Skeletal muscle cell (primary cell): ENCODE data around the gene TGM2.

ENCODE experiments used
- DNase-seq: peaks from one replicate; pipeline ENCODE4 v3.0.0-alpha.2; 2010; ENCODE audit warnings: low read depth
- H3K4me3 ChIP-seq: 2 replicates; pipeline ENCODE4 v1.5.1; 2011; ENCODE audit warnings: low read depth, mild to moderate bottlenecking, control low read depth, low read length, moderate library complexity

Gene TGM2

DNA sequence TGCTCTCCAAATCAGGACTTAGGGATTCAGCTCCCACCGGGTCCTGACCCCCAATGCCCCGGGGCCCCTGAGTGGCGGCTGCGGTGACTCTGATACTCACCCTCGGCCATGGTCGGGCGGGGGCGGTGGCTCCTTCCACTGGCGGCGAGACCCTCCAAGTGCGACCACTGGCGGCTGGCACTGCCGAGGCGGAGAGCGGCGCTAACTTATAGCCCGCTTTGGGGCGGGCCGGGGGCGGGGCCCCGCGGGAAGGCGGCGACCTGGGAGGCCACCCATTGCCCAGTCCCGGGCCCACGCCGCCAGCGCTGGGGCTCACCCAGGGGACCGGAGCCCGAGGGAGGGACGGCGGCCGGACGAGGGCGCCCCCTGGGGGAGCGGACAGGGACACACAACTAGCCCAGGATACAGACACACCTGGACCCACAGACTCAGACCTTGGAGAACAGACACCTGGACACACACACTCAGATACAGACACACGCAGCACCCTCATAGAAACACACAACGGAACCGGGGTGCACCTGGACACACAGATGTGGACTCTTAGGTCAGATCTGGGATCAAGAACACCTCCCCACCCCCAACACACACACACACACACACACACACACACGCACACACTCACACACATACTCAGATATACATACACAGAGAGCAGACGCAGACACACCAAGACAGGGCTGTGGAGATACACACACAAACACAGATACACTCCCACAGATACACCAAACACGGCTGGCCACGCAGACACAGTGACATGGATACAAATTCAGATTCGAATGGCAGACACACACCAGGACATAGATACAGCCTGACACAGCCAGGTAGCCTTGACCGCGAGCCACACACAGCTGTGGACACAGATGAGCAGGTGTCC lies at the start of gene TGM2:
TSS of gene TGM2 (minus strand) at position 182 of the 877 bp plus-strand sequence. CDS start at position 110, 72 bp downstream.
- DNase-seq = no peak
- H3K4me3 ChIP-seq = peak within 1 kb of the TSS; percentile 43

DNA sequence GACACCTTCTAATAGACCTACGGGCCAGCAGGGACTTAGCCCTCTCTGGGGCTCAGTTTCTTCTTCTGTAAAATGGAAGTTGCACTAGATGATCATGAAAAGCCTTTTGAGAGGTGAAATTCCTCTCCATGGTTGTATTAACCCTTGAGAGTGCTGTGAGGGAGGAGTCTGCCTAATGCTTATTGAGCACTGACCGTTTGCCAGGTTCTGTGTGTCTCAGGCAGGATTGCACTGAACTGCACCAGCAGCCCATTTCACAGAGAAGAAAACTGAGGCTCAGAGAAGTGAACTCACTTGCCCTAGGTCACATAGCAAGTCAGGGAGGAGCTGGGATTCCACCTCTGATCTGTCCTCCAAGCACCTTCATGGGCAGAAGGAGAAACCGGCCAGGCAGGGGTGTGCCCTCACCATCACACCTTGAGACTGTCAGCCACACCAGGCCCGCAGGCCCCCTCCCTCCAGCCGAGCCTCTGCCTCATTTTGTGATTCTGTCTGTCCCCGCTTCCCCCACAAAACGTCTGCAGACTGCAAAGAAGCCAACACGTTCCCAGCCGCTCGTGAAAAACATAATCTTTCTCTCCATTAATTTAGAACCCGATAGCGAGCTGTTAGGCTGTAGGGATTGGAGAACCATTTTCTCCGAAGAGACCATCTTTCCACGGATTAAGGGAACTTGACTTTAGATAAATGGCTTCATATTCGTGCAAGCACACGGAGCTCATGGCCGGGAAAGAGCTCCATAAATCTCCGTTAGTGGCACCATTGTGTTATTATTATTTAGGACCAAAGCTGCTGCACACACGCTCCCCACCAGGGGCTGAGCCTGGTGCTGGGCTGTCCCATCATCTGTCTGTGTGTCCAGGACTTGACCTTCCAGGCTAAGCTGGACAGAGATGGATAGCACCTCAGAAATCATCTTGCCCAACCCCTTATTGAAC lies 49.5 kb upstream of the TGM2 start:
- no peak for DNase-seq
- no peak overlapping the region for H3K4me3 ChIP-seq

DNA sequence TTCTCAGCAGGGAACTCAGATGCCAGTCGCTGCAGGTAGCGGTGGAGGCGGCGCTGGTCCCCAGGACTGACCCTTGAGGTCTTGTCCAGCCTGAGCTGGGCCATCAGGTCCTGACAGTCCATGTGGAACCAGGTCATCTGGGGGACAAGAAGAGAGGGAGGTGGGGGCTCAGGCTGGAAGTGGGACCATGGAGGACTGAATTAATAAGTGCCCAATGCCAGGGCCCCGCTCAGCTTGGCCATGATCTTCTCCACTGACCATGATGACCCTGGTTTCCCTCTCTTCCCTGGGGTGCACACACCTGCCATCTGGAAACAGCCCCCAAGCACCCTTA lies 48.5 kb upstream of the TGM2 start:
- H3K4me3 ChIP-seq = no peak overlapping the region
- DNase-seq = no peak

DNA sequence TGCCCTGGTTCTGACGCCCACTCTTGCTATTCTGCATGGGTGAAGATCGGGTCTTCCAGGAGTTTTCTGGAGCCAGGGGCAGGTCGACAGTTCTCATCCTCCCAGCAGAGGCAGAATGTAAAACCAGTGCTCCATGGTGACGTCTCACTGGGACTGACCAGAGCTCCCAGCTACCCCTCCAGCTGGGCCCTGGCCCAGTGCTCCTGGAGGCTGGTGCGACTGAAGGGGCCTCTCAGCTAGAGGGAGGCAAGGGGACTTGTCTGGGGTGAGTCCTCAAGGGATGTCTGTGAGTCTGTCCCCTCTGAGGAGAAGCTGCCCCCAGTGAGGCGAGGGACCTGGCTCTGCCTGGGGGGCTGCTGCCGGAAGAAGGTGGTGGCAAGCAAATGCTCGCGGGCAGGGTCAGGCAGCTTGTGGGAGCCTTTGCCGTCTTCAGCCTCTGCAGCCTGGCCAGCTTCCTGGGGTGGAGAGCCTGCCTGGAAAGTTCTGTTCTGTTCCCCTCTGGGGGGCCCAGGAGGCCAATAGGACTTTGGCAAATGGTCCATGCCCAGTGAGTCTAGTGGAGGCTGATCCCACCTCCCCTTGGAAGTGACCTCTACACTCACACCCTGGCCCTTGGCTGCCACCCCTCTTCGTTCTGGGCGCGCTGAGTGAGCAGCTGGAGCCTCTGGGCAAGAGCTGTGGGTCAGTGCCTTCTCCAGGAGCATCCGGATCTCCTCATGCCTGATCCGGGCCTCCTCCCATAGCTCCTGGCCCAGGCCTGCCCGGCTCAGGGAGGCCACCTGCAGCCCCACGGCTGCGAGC lies 47.9 kb upstream of the TGM2 start:
- no peak overlapping the region for H3K4me3 ChIP-seq
- no peak for DNase-seq

DNA sequence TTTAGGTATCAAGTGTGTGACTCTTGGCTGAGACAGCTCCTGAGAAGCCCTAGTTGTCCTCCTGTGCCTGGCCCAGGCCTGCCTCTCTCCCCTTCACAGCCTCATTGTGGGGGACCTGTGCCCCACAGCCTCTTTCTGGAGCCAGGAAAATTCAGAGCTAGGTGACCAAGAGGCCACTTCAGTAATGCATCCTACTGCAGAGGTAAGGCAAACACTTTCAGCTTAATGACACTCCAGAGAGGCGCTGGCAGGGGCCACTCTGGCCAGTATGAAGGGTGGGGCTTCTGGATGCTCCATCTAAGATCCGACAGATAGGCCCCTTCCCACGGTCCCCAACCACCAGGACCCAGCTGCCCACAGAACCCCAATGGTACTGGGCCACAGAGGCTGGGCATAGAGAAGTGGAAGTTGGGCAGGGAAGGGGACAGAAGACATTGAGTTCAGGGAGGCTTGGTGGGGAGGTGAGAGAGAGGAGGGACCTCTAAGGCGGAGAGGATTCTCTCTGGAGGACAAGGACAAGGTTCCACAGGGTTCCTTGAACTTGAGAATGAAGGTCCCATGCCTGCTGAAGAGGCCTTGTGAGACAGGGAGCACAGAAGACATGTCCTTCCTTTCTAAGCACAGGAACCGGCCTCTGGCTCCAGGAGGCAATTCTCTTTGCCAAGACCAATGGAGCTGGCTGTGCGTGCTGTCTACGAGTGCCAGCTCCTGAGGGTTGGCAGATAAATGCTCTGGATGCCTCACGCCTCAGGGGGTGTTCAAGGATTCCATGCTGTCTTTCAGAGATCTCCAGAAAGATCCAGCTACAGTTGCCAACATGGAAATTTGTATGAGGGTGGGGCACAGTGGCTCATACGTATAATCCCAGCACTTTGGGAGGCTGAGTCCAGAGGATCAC lies 46.4 kb upstream of the TGM2 start:
- H3K4me3 ChIP-seq = no peak overlapping the region
- DNase-seq = no peak

DNA sequence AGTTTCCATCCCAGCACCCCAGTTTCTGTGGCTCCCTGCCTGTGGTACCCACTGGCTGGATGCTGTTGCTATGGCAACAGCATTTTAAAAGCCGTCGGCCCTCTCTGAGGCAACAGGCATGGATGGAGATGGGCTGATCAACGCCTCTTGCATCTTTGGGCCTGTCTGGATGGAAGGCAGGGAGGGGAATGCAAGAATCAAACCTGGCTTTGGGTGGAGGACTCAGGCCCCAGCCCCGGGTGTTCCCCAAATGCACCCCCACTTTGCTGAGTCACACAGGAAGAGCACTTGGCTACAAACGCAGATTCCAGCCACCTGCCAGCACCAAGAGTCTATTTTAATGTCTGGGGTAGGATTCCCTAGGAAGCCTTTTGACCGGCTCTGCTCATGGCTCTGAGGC lies 45.7 kb upstream of the TGM2 start:
- no peak for DNase-seq
- no peak overlapping the region for H3K4me3 ChIP-seq

DNA sequence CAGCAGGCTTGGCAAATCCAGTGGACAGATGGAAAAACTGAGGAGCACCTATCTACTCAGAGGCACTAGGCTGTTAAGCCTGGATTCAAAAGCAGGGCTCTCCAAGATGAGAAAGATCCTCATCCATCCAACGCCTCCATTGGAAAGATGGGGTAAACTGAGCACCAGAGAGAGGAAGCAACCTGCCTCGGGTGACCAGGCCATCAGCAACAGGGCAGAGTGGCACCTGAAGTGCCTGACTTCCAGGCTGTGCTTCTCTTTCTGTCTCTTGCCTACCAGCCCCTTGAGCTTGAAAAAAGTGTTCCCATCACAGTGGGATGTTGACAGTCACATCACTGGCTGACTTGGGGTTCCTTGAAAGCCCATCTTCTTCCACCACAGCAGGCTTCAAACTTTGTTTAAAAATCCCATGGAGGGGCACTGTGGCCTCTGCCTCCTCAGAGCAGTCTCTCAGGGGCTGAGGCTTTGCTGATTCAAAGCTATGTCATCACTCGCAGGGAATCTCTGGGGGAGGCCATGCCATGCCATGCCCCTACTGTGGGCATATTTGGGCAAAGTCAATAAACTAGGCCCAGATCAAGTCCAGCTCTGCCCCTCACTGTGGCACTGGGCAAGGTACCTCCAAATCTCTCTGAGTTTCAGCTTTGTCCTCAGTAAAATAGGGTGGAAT lies 44.8 kb upstream of the TGM2 start:
- no peak overlapping the region for H3K4me3 ChIP-seq
- DNase-seq = no peak

DNA sequence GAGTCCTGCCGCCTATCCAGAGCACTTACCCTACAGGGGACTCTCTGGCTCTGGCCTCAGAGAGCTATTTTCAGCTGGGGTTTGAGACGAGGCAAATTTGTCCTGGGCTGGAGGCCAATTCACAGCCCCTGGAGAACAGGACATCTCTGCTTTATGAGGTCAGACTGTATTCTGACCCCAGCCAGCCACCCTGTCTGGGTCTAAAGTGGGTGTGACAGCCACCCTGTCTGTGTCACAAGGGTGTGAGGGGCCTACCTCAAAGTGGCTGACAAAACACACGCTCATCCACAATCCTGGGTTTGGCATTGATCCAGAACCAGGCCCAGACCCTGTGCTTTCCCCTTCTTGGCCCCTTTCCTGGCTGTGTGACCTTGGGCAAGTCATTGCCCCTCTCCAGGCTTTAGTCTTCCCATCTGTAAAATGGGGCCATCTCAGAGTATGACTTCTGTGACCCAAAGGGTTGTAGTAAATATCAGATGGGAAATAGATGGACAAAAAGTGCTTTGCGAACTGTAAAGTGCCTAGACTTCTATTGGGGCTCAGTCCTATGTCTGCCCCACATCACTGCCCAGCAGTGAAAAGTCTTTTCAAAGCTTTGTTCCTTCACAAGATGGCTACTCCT lies 44.1 kb upstream of the TGM2 start:
- no peak for DNase-seq
- H3K4me3 ChIP-seq = no peak overlapping the region

DNA sequence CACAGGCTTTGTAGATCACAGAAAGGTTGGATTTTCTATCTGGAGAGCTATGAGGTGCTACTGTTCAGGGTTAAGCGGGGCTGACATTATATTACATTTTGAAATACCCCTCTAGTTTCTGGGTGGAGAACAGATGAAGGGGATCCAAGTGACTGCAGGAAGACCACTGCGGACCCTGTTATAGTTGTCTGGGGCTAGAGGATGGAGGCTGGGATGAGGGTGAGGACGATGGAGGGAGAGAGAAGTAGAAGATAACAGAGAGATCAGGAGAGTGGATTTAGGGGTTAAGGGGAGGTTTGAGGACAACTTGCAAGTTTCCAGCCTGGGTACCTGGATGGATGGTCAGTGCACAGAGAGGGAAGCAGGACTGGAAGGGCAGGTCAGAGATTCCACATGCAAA lies 43.5 kb upstream of the TGM2 start:
- no peak overlapping the region for H3K4me3 ChIP-seq
- DNase-seq = no peak

DNA sequence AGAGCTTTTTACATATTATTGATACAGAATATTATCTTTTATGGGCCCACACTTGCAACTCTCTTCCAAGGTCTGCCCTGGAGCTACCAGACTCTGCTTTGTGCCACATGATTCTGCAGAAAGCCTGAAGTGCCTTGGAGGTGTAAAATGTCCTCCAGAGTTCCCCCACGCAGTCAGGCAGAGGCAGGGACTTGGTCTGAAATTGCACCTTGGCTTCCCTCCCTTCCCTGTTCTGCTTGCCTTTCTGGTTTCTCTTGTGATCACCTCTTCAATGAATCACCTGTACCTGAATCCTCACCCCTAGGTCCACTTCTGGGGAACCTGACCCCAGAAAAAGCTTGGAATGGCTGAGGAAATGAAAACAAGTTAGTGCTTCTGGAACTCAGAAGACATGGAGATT lies 43.0 kb upstream of the TGM2 start:
- no peak overlapping the region for H3K4me3 ChIP-seq

DNA sequence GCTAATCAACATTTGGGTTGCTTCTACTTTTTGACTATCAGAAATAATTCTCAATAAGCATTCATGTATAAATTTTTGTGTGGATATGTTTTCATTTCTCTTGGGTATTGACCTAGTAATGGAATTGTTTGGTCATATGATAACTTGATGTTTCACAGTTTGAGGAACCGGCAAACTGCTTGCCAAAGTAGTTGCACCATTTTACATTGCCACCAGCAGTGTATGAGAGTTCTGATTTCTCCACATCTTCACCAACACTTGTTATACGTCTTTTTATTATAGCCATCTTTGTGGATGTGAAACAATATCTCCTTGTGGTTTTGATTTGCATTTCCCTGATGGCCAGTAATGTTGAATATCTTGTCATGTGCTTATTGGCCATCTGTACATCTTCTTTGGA lies 42.6 kb upstream of the TGM2 start:
- H3K4me3 ChIP-seq = no peak overlapping the region
- DNase-seq = no peak

More for the DNA sequence above, 43.0 kb upstream of the TGM2 start:
- no peak for DNase-seq

DNA sequence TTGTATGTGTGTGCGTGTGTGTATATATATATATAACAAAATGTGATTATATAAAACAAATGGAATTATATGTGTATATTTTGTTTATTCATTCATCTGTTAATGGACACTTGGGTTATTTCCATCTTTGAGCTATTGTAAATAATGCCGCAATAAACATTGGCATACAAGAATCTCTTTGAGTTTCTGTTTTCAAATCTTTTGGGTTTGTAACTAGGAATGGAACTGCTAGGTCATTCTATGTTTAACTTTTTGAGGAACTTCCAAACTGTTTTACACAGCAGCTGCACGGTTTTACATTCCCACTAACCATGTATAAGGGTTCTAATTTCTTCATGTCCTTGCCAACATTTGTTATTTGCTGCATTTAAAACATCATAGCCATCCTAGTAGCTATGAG lies 39.9 kb upstream of the TGM2 start:
- H3K4me3 ChIP-seq = no peak overlapping the region
- DNase-seq = no peak

DNA sequence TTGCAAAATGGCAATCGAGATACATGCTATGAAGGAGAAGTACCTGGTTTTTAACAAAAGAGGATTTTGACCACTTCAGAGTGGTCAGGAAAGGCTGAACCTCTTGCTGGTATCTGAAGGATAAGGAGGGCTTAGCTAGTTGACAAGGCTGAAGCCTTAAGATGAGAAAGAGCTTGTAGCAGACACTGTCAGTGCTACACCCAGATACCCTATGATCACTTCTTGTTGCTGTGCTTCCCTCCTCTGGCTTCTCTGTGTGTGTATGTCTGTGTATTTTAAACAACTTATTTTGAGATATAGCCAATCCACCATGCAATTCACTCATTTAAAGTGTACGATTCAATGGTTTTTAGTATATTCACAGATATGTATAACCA lies 38.9 kb upstream of the TGM2 start:
- no peak for DNase-seq
- H3K4me3 ChIP-seq = no peak overlapping the region

DNA sequence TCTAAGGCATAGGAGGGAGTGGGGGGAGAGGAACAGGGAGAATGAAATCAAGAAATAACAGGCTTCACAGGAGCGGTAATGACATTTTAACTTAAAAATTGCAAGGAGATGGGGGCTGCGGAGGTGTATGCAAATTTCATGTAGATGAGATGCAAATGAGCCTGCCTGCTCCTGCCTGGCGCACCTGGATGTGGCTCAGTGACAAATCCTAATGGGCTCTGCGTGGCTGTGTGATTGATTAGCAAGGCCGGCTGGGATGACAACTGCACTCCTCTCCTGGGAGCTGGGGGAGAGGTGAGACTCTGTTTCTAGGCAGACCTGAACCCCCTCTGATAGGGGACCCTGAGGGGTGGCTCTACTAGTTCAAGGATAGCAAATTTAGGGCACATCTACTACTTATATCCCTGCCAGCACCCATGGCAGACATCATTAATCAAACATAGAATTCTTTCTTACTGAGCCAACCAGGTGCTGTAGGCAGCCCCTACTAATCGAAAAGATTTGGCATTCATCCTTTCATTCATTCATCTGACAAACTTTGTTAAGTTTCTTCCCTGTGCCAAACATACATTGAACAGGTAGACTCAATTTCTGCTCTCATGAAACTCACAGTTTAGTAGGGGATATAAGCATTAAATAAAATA lies 38.4 kb upstream of the TGM2 start:
- no peak for DNase-seq
- H3K4me3 ChIP-seq = no peak overlapping the region

DNA sequence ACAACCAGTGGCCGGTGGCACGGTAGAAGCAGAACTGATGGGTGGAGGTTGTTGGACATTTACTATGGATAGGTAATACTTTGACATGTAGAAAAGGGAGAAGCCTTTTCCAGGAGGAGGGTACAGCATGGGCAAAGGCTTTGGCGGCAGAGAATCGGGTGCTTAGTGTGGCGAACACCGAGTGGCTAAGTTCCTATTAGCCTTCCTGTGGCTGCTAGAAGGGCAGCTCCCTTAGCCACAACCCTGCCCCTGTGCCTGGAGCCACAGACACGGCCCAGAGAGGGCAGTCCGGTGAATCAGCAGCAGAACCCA lies 37.9 kb upstream of the TGM2 start:
- H3K4me3 ChIP-seq = no peak overlapping the region
- DNase-seq = no peak

DNA sequence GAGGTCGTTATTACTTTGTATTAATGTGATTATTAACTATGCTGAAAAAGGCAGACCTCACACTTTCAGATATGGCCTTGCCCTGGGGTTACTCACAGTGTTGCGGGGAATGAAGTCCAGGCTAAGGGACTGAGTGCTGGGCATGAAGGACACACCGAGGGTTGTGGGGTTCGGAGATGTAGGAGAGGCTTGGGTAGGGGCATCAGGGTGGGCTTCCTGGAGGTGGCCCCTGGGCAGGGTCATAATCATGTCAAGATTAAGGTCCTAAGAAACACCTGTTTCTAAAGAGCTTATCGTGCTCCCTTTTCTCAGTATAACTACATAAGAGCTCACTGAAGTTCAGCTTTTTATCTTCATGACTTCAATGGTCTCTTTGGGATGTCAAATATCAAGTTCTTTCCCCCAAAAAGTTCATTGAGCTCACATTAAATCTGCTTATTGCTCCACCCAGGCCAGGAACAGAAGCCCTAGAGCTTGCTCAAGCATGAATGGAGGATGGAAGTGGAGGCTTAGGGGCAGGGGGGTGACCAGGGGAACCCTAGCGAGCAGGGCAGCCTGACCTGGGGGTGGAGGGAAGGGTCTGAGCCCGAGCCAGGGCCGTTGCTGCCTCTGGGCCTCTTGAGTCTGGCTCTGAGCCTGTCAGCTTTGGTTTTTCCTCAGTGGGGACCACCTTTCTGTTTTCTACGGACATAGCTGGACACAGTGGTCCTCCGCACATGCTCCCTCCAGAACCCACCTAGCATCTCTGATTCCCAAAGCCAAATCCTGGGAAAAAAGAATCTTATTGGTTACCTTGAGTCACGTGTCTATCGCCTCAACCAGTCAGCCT lies 37.3 kb upstream of the TGM2 start:
- DNase-seq = no peak

DNA sequence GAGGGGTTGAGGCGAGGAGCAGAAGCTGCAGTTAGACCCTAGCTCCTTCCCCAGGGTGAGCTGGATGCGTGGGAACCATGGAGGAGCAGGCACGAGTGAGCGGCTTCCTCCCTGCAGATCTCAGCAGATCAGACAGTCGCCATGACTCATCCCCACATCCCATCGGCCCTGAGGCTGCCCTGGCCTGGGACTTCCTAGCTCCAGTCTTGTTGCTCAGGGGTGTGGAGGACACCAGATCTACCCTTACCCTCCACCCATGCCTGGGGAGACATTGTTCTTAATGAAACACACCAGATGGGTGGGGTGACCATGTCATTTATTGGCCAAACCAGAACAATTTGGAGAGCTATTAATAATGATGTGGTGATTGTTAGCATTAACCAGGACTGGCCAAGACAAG lies 36.3 kb upstream of the TGM2 start:
- no peak overlapping the region for H3K4me3 ChIP-seq
- DNase-seq = peak; percentile 68

More for the DNA sequence above, 37.3 kb upstream of the TGM2 start:
- no peak overlapping the region for H3K4me3 ChIP-seq
